Activated naive CD4-positive, alpha-beta T cell treated with anti-CD3 and anti-CD28 coated beads for 36 hours (primary cell): ENCODE results near the gene ACADM. TPM values are rescaled to one million over a fixed set of nuclear protein-coding genes. Genes with fewer than 3 reads are reported as not detected.

Experiments used
- CTCF ChIA-PET: fragments of 350-600 bp; sonication (Branson Sonifier 250); formaldehyde crosslinking; loops from one replicate; lab custom pipeline; 2021; ENCODE audit warnings: antibody characterized with exemption; lab: Charles Lee
- DNase-seq: peaks from one replicate; pipeline ENCODE4 v3.0.0-alpha.2; 2020
- H3K27ac Mint-ChIP-seq: one replicate; pipeline ENCODE4 v1.8.0; 2021; ENCODE audit warnings: mild to moderate bottlenecking, mixed read lengths
- H3K27me3 Mint-ChIP-seq: one replicate; pipeline ENCODE4 v1.8.0; 2021; ENCODE audit warnings: low read depth, mixed read lengths
- H3K36me3 Mint-ChIP-seq: one replicate; pipeline ENCODE4 v1.8.0; 2021; ENCODE audit warnings: low read depth, mixed read lengths
- H3K4me1 Mint-ChIP-seq: one replicate; pipeline ENCODE4 v1.8.0; 2021; ENCODE audit warnings: low read depth, mixed read lengths
- H3K4me3 Mint-ChIP-seq: one replicate; pipeline ENCODE4 v1.8.0; 2021; ENCODE audit warnings: mild to moderate bottlenecking, moderate library complexity, mixed read lengths
- H3K9me3 Mint-ChIP-seq: one replicate; pipeline ENCODE4 v1.8.0; 2021; ENCODE audit warnings: mixed read lengths
- intact Hi-C: fragments of 100-400 bp; cut with micrococcal nuclease; formaldehyde crosslinking; loops from one replicate; pipeline ENCODE4 v1.15.1; 2023
- total RNA-seq, 2 experiments: library from RNA; stranded (reverse); gene quantifications; one replicate each; pipeline ENCODE4 v1.2.3, GENCODE V29; 2021

The ACADM gene
- total RNA-seq, 2 experiments from 2014 or later, result 37.1 to 38.5 TPM

DNA sequence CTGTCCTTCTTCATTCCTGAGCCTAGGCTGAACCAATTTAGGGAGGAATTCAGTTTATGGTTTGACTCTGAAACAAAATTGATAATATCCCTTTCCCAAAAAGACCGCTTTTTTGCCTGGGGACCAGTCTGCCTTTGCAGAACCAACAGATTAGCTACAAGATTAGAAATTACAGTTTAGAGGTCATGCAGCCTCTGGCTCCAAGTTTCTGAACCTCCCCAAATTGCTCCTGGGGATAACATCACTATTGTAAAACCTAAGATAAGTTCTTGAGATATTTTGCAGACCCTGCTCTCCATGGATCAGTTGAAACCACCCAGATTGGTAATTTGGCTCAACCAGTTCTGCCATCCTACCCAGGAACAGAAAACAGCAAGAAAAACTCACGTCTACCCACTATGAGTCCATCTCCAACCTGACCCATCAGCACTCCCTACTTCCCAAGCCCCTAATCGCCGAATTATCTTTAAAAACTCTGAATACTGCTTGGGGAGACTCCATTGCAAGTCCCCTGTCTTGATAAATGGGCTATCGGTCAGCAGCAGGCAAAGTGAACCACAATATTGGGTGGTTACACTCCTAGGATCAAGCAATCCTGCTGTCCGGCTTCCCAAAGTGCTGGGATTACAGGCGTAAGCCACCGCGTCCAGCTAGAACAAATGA is 60.9 kb downstream of the ACADM start:
- CTCF ChIA-PET, result interaction anchor here (0.8 kb wide), 1 partner anchor 10 kb away, joined by 3 read pairs; no protein-coding TSS in a partner anchor
- peak overlapping the region; percentile 99 for H3K4me3 Mint-ChIP-seq
- peaks cover 41% of the 10 kb centered on the region for H3K36me3 Mint-ChIP-seq
- intact Hi-C loops, result loop anchor here (5.0 to 10.0 kb wide), 4 partner anchors 469 to 1969 kb away; partner anchors contain the start of gene USP33
- no peaks in the 10 kb centered on the region for H3K27me3 Mint-ChIP-seq
- no peak for DNase-seq
- H3K27ac Mint-ChIP-seq, result peak overlapping the region; percentile 99
- peaks cover 17% of the 10 kb centered on the region for H3K4me1 Mint-ChIP-seq
- H3K9me3 Mint-ChIP-seq, result no peaks in the 10 kb centered on the region

DNA sequence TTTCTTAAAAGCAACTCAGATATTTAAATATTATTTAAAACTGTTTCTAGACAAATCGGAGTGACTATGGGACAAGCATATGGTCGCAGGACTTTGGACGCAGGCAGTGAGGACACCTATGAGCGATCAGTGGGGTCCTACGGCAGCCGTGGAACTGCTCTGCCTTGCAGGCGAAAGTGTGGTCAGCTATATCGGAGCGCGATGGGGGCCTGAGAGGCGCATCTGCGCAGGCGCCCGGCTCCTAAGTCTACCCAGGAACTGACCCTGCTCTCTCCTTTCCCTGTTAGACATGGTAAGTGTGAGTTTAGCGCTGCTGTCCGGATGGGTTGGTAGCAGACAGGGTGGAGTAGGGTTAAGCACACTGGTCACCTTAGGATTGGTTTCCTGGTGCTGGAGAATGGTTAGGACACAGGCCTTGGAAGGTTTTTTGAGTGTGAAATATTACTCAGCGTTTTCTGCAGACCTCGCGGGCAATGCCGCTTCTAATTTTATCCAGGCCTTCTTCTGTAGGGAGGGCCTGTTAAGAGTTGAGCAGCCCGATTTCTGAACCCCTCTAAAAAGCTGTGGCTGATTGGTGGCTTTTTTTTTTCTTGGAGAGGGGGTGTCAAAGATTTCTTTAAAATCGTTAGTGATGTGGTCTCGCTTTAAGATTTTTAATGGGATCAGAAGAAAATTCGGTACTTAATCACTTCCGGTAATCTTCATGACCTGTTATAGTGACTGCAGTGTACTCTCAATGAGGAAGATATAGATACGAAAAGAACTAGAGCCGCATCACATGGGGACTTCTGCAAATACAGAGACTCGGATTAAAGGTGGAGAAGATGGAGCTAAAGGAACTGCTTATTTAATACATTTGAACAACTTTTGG is 61.7 kb downstream of the ACADM start, which contains the start of gene RABGGTB:
TSS of gene RABGGTB (plus strand) at position 274 of the 871 bp plus-strand sequence. CDS start at position 290, 16 bp downstream.
- Mint-ChIP-seq H3K36me3 (peaks cover 48% of the 10 kb centered on the region), H3K4me3 (peak within 1 kb of the TSS; percentile 99), H3K27ac (peak within 1 kb of the TSS; percentile 99), H3K27me3 (no peaks in the 10 kb centered on the region), H3K9me3 (no peaks in the 10 kb centered on the region), H3K4me1 (peaks cover 24% of the 10 kb centered on the region)
- CTCF ChIA-PET, result interaction anchor here (0.8 kb wide), 1 partner anchor 9 kb away, joined by 3 read pairs; no protein-coding TSS in a partner anchor
- DNase-seq, result peak; percentile 96
- intact Hi-C loops, result loop anchor here (1.0 to 10.0 kb wide), 9 partner anchors 62 to 1969 kb away; partner anchors contain the start of genes ACADM, CRYZ, ST6GALNAC3 and TYW3

DNA sequence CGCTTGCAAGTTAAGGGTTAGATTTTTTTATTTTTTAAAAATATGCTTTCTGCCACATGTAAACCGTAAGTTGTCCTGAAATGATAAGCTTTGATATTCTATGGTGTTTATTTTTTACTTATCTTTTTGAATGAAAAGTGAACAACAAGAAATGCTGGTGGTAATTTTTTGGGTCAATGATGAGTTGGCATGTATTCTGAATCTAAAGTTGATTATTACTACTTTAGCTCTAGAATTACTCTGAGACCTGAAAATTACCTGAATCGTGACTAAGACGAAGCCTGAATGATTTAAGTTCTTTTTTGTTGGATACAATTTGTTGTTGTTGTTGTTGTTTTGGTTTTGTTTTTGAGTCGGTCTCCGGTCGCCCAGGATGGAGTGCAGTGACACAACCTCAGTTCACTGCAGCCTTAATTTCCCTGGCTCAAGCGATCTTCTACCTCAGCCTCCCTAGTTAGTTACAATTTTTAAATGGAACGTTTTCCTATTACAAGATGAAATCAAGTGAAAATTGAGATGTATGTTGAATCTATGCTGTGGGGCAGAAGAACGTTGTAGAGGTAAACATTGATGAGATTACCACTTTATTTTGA is 62.5 kb downstream of the ACADM start:
- Mint-ChIP-seq H3K27ac (peak overlapping the region; percentile 99), H3K4me1 (peaks cover 31% of the 10 kb centered on the region)
- intact Hi-C loops, result loop anchor here (1.0 to 10.0 kb wide), 9 partner anchors 63 to 1968 kb away; partner anchors contain the start of genes ACADM, CRYZ, ST6GALNAC3 and TYW3

DNA sequence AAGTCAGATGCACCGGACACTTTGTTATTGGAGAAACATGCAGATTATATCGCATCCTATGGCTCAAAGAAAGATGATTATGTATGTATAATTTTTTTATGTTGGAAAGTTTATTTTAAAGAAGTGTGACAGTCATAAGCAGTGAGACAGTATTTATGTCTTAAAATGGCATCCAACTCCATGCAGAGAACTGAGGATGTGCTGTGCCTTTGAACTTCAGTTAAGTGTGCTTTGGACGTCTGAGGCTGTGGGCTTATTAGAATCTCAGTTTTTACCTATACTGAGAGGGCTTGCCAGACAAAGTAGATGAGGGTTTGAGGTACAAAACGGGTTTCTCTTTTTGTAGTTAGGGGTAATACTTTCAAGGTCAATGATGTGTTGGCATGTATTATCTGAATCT is 63.0 kb downstream of the ACADM start:
- Mint-ChIP-seq H3K36me3 (peaks cover 59% of the 10 kb centered on the region), H3K9me3 (no peaks in the 10 kb centered on the region), H3K27ac (peak overlapping the region; percentile 99), H3K4me3 (peak overlapping the region; percentile 99), H3K27me3 (no peaks in the 10 kb centered on the region), H3K4me1 (peaks cover 35% of the 10 kb centered on the region)
- CTCF ChIA-PET, result interaction anchor here (0.6 kb wide), 1 partner anchor 1980 kb away, joined by 3 read pairs; no protein-coding TSS in a partner anchor
- DNase-seq, result no peak
- intact Hi-C loops, result loop anchor here (2.0 to 10.0 kb wide), 6 partner anchors 173 to 1967 kb away; partner anchors contain the start of genes ST6GALNAC3 and USP33

More for the DNA sequence above, 62.5 kb downstream of the ACADM start:
- Mint-ChIP-seq H3K27me3 (no peaks in the 10 kb centered on the region), H3K4me3 (peak overlapping the region; percentile 99), H3K36me3 (peaks cover 55% of the 10 kb centered on the region), H3K9me3 (no peaks in the 10 kb centered on the region)
- DNase-seq, result no peak
- CTCF ChIA-PET, result no interaction called here

DNA sequence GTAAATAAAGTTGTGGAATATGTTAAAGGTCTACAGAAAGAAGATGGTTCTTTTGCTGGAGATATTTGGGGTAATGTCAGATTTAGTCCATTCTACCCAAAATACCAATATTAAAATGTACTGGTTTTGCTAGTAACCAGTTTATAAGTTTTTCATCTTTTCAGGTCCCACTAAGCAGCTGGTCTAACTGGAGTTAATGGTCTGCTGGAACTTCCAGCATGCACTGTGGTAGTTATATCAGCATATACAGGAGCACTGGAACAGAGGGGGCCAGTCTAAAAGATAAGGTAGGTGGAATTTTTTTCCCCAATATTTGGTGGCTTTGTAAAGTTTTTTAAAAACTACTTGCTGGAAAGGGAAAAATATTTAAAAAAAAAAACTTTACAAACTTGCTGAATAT is 65.5 kb downstream of the ACADM start:
- intact Hi-C loops, result loop anchor here (5.0 to 10.0 kb wide), 4 partner anchors 465 to 1965 kb away; partner anchors contain the start of gene USP33

DNA sequence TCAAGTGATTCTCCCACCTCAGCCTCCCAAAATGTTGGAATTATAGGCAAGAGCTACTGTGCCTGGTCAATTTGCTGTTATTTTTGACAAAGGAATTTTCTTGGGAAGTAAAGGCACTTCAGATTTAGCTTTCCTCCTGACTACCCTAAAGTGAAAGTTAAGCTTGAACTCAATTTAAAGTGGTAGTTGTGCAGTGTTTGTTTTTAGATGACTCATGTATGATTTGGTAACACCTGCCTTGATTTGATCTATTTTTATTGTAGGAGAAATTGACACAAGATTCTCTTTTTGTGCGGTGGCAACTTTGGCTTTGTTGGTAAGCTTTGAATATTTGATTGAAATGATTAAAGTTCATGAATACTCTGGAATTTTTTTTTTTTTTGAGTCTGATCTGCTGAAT is 66.5 kb downstream of the ACADM start:
- no peak for DNase-seq
- H3K36me3 Mint-ChIP-seq, result peaks cover 77% of the 10 kb centered on the region
- peak overlapping the region; percentile 81 for H3K27ac Mint-ChIP-seq
- intact Hi-C loops, result no loop called here
- CTCF ChIA-PET, result interaction anchor here (0.6 to 1.0 kb wide), 2 partner anchors 33 to 200 kb away, joined by 6 to 8 read pairs; no protein-coding TSS in a partner anchor
- H3K4me1 Mint-ChIP-seq, result peaks cover 44% of the 10 kb centered on the region
- H3K4me3 Mint-ChIP-seq, result peak overlapping the region; percentile 99
- no peaks in the 10 kb centered on the region for H3K27me3 Mint-ChIP-seq
- H3K9me3 Mint-ChIP-seq, result no peaks in the 10 kb centered on the region

More for the DNA sequence above, 65.5 kb downstream of the ACADM start:
- Mint-ChIP-seq H3K4me3 (peak overlapping the region; percentile 99), H3K27me3 (no peaks in the 10 kb centered on the region), H3K9me3 (no peaks in the 10 kb centered on the region), H3K36me3 (peaks cover 72% of the 10 kb centered on the region), H3K27ac (peak overlapping the region; percentile 81), H3K4me1 (peaks cover 46% of the 10 kb centered on the region)
- DNase-seq, result no peak
- CTCF ChIA-PET, result no interaction called here

DNA sequence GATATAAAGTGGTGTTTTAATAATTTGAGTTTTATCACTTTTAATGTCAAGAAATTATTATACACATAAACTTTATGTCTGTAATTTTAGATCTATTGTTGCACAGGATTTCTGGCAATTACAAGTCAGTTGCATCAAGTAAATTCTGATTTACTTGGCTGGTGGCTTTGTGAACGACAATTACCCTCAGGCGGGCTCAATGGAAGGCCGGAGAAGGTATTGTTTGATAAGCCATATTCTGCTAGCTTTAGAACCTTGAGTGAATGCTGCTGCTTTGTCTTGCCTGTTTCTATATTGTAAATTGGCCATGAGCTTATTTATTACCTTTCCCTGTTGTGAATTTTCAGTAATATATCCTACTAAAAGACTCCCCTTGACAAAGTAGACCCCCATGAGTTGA is 67.6 kb downstream of the ACADM start:
- H3K4me1 Mint-ChIP-seq, result peaks cover 44% of the 10 kb centered on the region
- DNase-seq, result no peak
- H3K36me3 Mint-ChIP-seq, result peaks cover 72% of the 10 kb centered on the region
- H3K4me3 Mint-ChIP-seq, result no peak overlapping the region
- intact Hi-C loops, result no loop called here
- H3K27me3 Mint-ChIP-seq, result no peaks in the 10 kb centered on the region
- H3K9me3 Mint-ChIP-seq, result no peaks in the 10 kb centered on the region
- H3K27ac Mint-ChIP-seq, result no peak overlapping the region
- CTCF ChIA-PET, result no interaction called here

DNA sequence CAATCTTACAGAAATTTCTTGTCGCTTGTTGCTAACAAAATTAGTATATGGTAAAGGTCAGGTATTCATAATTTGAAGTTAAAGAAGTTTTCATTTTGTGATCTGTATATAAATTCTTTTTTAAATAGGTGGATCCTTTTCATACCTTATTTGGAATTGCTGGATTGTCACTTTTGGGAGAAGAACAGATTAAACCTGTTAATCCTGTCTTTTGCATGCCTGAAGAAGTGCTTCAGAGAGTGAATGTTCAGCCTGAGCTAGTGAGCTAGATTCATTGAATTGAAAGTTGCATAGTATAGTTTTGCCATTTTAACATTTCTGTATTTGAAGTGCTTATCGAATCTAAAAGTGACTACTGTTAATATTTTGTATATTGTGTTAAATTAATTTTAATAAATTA is 69.9 kb downstream of the ACADM start:
- Mint-ChIP-seq H3K36me3 (peaks cover 57% of the 10 kb centered on the region), H3K9me3 (no peaks in the 10 kb centered on the region), H3K4me1 (peaks cover 37% of the 10 kb centered on the region), H3K4me3 (no peak overlapping the region), H3K27ac (no peak overlapping the region), H3K27me3 (no peaks in the 10 kb centered on the region)
- intact Hi-C loops, result no loop called here
- DNase-seq, result no peak
- CTCF ChIA-PET, result no interaction called here

DNA sequence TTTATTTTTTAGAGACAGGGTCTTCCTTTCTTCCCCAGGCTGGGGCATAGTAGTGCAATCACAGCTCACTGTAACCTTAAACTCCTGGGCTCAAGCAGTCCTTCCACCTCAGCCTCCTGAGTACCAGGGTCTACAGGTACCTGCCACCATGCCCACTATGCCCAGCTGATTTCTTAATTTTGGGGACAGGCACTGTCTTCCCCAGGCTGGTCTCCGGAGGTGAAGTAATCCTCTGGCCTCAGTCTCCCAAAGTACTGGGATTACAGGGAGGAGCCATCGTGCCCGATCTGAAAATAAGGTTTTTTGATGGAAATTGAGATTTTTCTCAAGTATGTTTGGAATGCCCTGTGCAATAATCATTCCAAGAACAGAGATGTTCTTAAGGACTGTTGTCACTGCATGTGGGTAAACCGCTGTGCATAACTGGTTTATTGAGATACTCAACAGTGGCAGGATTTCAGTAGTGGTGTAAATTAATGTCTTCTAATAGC is 71.2 kb downstream of the ACADM start:
- H3K4me3 Mint-ChIP-seq, result no peak overlapping the region
- H3K9me3 Mint-ChIP-seq, result no peaks in the 10 kb centered on the region
- CTCF ChIA-PET, result interaction anchor here (1.5 kb wide), 1 partner anchor 10 kb away, joined by 3 read pairs; the partner anchor contains the start of gene RABGGTB
- peak overlapping the region; percentile 46 for H3K27ac Mint-ChIP-seq
- peaks cover 26% of the 10 kb centered on the region for H3K4me1 Mint-ChIP-seq
- no peaks in the 10 kb centered on the region for H3K27me3 Mint-ChIP-seq
- H3K36me3 Mint-ChIP-seq, result peaks cover 44% of the 10 kb centered on the region
- intact Hi-C loops, result no loop called here
- DNase-seq, result no peak

DNA sequence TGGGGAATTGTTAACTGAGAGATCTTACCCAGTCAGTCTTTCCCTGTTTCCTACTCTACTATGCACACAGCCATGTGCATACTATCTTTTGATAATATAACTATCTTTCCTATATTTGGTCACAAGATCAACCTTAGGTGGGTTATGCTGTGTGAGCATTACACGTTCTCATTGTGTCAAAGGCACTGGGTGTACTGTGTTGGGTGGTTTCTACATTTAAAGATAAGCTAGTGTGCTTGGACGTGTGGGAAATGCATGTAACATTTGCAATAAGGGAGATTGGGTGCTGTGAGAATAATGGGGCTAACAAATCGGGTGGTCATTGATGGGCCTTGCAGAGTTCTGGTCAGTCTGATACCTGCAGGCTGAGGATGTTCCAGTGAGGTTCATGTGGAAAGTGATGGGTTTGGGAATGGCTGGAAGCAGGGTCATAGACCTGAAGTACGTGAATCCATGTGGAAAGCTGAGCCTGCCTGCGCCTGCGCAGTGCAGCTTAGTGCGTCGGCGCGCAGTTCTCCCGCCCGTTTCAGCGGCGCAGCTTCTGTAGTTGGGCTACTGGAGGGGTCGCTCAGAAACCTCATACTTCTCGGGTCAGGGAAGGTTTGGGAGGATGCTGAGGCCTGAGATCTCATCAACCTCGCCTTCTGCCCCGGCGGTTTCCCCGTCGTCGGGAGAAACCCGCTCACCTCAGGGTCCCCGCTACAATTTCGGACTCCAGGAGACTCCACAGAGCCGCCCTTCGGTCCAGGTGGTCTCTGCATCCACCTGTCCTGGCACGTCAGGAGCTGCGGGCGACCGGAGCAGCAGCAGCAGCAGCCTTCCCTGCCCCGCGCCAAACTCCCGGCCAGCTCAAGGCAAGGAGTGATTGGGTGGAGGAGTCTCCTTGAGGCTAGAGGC is 72.1 kb downstream of the ACADM start, which contains the start of gene MSH4:
TSS of gene MSH4 (plus strand) at position 507 of the 897 bp plus-strand sequence. CDS start at position 611, 104 bp downstream.
- H3K36me3 Mint-ChIP-seq, result peaks cover 35% of the 10 kb centered on the region
- H3K9me3 Mint-ChIP-seq, result no peaks in the 10 kb centered on the region
- H3K27me3 Mint-ChIP-seq, result no peaks in the 10 kb centered on the region
- H3K4me3 Mint-ChIP-seq, result no peak within 1 kb of the TSS
- H3K27ac Mint-ChIP-seq, result peak within 1 kb of the TSS; percentile 46
- intact Hi-C loops, result no loop called here
- H3K4me1 Mint-ChIP-seq, result peaks cover 18% of the 10 kb centered on the region
- DNase-seq, result no peak
- CTCF ChIA-PET, result interaction anchor here (0.6 to 1.5 kb wide), 2 partner anchors 11 to 320 kb away, joined by 3 to 4 read pairs; partner anchors contain the start of gene RABGGTB

DNA sequence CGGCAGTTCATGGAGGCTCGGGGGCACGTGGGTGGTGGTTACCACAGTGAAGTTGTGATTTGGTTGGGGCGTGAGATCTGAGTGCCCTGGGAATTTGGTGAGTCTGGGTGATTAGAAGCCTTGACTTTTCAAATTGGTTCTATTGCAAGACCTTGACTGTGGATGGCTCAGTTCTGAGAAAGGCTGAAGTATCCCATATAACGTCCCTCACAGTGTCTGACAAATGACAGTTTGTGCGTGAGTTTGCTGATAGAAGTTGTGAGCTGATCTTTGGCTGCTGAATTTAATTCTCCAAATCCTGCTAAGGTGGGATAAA is 72.7 kb downstream of the ACADM start:
- CTCF ChIA-PET, result no interaction called here
- Mint-ChIP-seq H3K27me3 (no peaks in the 10 kb centered on the region), H3K9me3 (no peaks in the 10 kb centered on the region), H3K4me3 (no peak overlapping the region), H3K4me1 (peaks cover 14% of the 10 kb centered on the region), H3K27ac (no peak overlapping the region), H3K36me3 (peaks cover 32% of the 10 kb centered on the region)
- intact Hi-C loops, result no loop called here
- no peak for DNase-seq
